Mesenchymal stem cell (in vitro differentiated cells and primary cell): Measurements from ENCODE around the gene TNFAIP3.
"Not testable (repeated sequence)": the region's sequence is repeated elsewhere in the genome, so short reads cannot be mapped to it uniquely, and the experiment has no call there.

ENCODE experiments used
- DNase-seq: peaks from one replicate; pipeline ENCODE4 v3.0.0-alpha.2; 2013
- H2AFZ ChIP-seq: one replicate; pipeline ENCODE4 v1.6.1; 2013; ENCODE audit warnings: low read depth, mild to moderate bottlenecking, control low read depth, inconsistent platforms, low read length, moderate library complexity
- H2AK5ac ChIP-seq: 2 replicates; pipeline ENCODE4 v1.6.1; 2013; ENCODE audit warnings: low read length, moderate library complexity, mild to moderate bottlenecking, inconsistent platforms; ENCODE audit not compliant: severe bottlenecking
- H2BK120ac ChIP-seq: one replicate; pipeline ENCODE4 v1.6.1; 2013; ENCODE audit warnings: low read depth, mild to moderate bottlenecking, inconsistent platforms, low read length, moderate library complexity
- H2BK12ac ChIP-seq, 2 experiments: one replicate each; pipeline ENCODE4 v1.6.1; 2013; ENCODE audit warnings: inconsistent platforms in 2 of 2, low read length in 2 of 2, mild to moderate bottlenecking in 2 of 2, moderate library complexity in 2 of 2, control low read depth in 1 of 2
- H2BK15ac ChIP-seq: one replicate; pipeline ENCODE4 v1.6.1; 2013; ENCODE audit warnings: mild to moderate bottlenecking, low read depth, inconsistent platforms; ENCODE audit not compliant: poor library complexity, severe bottlenecking
- H2BK5ac ChIP-seq: 2 replicates; pipeline ENCODE4 v1.6.1; 2013; ENCODE audit warnings: low read depth, mild to moderate bottlenecking, low read length, control low read depth, inconsistent platforms; ENCODE audit not compliant: poor library complexity, severe bottlenecking
- H3K14ac ChIP-seq, 2 experiments: one replicate each; pipeline ENCODE4 v1.6.1; 2013; ENCODE audit warnings: inconsistent platforms in 2 of 2, low read length in 2 of 2, control low read depth in 1 of 2, mild to moderate bottlenecking in 1 of 2, moderate library complexity in 1 of 2
- H3K18ac ChIP-seq, 2 experiments: one replicate each; pipeline ENCODE4 v1.6.1; 2013; ENCODE audit warnings: inconsistent platforms in 2 of 2, low read length in 2 of 2, control low read depth in 1 of 2, low read depth in 1 of 2, mild to moderate bottlenecking in 1 of 2
- H3K23ac ChIP-seq, 2 experiments: one replicate each; pipeline ENCODE4 v1.6.1; 2013; ENCODE audit warnings: inconsistent platforms in 2 of 2, low read length in 2 of 2, mild to moderate bottlenecking in 2 of 2, moderate library complexity in 2 of 2, control low read depth in 1 of 2
- H3K27ac ChIP-seq: 2 replicates; pipeline ENCODE4 v1.5.1; 2013; ENCODE audit warnings: mild to moderate bottlenecking, moderate library complexity, low read length, control low read depth, inconsistent platforms; ENCODE audit not compliant: poor library complexity, severe bottlenecking
- H3K27me3 ChIP-seq, 2 experiments: 2 replicates each; pipeline versions ENCODE4 v1.6.1 to v1.7.0; 2013; ENCODE audit warnings: low read length in 2 of 2, mild to moderate bottlenecking in 2 of 2, moderate library complexity in 2 of 2, control low read depth in 1 of 2, inconsistent platforms in 1 of 2; ENCODE audit not compliant: control insufficient read depth in 1 of 2, insufficient read depth in 1 of 2
- H3K36me3 ChIP-seq, 2 experiments: 2 replicates each; pipeline versions ENCODE4 v1.6.1 to v1.7.0; 2013; ENCODE audit warnings: low read length in 2 of 2, control low read depth in 1 of 2, inconsistent platforms in 1 of 2, low read depth in 1 of 2, mild to moderate bottlenecking in 1 of 2; ENCODE audit not compliant: insufficient read depth in 2 of 2, control insufficient read depth in 1 of 2
- H3K4ac ChIP-seq, 2 experiments: one replicate each; pipeline ENCODE4 v1.6.1; 2013; ENCODE audit warnings: inconsistent platforms in 2 of 2, low read length in 2 of 2, mild to moderate bottlenecking in 2 of 2, moderate library complexity in 2 of 2, control low read depth in 1 of 2, low read depth in 1 of 2
- H3K4me1 ChIP-seq: 2 replicates; pipeline ENCODE4 v1.6.1; 2013; ENCODE audit warnings: low read depth, low read length, control low read depth; ENCODE audit not compliant: control insufficient read depth, insufficient read depth
- H3K4me2 ChIP-seq: 2 replicates; pipeline ENCODE4 v1.6.1; 2013; ENCODE audit warnings: low read length, mild to moderate bottlenecking, inconsistent platforms; ENCODE audit not compliant: poor library complexity, severe bottlenecking
- H3K4me3 ChIP-seq, 2 experiments: 2 replicates each; pipeline versions ENCODE4 v1.5.1 to v1.7.0; 2013; ENCODE audit warnings: low read length in 2 of 2, mild to moderate bottlenecking in 2 of 2, control low read depth in 1 of 2, low read depth in 1 of 2; ENCODE audit not compliant: insufficient read depth in 1 of 2
- H3K79me1 ChIP-seq: replicated peaks from 2 replicates; pipeline ENCODE4 v1.6.1; 2013; ENCODE audit warnings: mild to moderate bottlenecking, control low read depth, low read length, inconsistent platforms; ENCODE audit not compliant: poor library complexity, severe bottlenecking
- H3K9ac ChIP-seq: 2 replicates; pipeline ENCODE4 v1.7.0; 2013; ENCODE audit warnings: mild to moderate bottlenecking, low read length, moderate library complexity
- H3K9me3 ChIP-seq: 2 replicates; pipeline ENCODE4 v1.7.0; 2013; ENCODE audit warnings: mild to moderate bottlenecking, low read length; ENCODE audit not compliant: control insufficient read depth
- H4K8ac ChIP-seq: one replicate; pipeline ENCODE4 v1.6.1; 2013; ENCODE audit warnings: inconsistent platforms, mild to moderate bottlenecking, low read length, moderate library complexity
- H4K91ac ChIP-seq: one replicate; pipeline ENCODE4 v1.6.1; 2013; ENCODE audit warnings: mild to moderate bottlenecking, low read length, inconsistent platforms
- WGBS: methylation state at CpG from one replicate; pipeline ENCODE4 v1.1.7; 2013; ENCODE audit warnings: mixed read lengths; 5-methylcytosine and 5-hydroxymethylcytosine counted together

The TNFAIP3 gene

DNA sequence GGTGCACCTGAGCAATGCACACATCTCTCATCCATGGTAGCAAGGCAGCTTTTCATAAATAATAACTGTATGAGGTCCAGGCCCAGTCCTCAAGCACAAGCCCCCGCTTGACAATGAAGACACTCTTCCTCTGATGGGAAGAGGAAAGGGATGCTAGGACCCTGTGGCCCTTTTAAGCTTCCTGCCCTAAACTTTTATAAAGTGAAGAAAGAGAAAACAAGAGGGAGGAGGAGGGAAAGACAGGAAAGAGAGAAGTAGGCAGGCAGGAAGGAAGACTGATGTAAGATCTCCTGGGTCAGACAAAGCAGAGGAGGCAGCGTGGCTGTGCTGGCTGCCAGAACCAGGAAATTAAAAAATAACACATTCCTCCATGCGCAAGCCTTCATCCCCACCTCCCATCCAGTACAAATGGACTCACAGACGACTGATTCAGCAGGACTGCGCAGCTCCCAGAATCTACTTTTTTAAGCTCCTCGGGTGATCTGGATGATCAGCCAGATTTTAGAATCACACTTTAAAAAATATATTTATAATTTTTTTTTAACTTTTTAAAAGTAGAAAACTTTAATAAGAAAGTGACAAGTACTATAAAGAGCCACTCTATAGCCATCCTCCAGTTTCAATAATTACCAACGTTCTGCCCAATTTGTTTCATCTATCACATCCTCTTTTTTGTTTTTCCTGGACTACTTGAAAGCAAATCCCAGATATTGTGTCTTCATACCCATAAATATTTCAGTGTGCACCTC lies 16.5 kb downstream of the TNFAIP3 start:
- 88% methylated on average over 6 of the region's 7 CpGs for WGBS
- no peak overlapping the region for H3K4me2 ChIP-seq
- peaks cover 27 to 33% of the 10 kb centered on the region in 2 experiments for H3K36me3 ChIP-seq
- H2BK120ac ChIP-seq = no peak overlapping the region
- no peak overlapping the region for H3K14ac ChIP-seq
- no peak overlapping the region for H2AFZ ChIP-seq
- no peak overlapping the region for H3K4me3 ChIP-seq
- no peak overlapping the region for H3K18ac ChIP-seq
- no peak overlapping the region for H4K91ac ChIP-seq
- no peak overlapping the region for H2AK5ac ChIP-seq
- H2BK12ac ChIP-seq = no peak overlapping the region
- peaks cover 2% of the 10 kb centered on the region for H3K79me1 ChIP-seq
- H2BK5ac ChIP-seq = no peak overlapping the region
- H3K4me1 ChIP-seq = peaks cover 6% of the 10 kb centered on the region
- H4K8ac ChIP-seq = no peak overlapping the region
- H2BK15ac ChIP-seq = no peak overlapping the region
- H3K23ac ChIP-seq = no peak overlapping the region
- H3K9ac ChIP-seq = peak overlapping the region; percentile 19
- DNase-seq = peak; percentile 23
- no peaks in the 10 kb centered on the region for H3K9me3 ChIP-seq
- no peaks in the 10 kb centered on the region for H3K27me3 ChIP-seq
- no peak overlapping the region for H3K27ac ChIP-seq
- no peak overlapping the region for H3K4ac ChIP-seq

DNA sequence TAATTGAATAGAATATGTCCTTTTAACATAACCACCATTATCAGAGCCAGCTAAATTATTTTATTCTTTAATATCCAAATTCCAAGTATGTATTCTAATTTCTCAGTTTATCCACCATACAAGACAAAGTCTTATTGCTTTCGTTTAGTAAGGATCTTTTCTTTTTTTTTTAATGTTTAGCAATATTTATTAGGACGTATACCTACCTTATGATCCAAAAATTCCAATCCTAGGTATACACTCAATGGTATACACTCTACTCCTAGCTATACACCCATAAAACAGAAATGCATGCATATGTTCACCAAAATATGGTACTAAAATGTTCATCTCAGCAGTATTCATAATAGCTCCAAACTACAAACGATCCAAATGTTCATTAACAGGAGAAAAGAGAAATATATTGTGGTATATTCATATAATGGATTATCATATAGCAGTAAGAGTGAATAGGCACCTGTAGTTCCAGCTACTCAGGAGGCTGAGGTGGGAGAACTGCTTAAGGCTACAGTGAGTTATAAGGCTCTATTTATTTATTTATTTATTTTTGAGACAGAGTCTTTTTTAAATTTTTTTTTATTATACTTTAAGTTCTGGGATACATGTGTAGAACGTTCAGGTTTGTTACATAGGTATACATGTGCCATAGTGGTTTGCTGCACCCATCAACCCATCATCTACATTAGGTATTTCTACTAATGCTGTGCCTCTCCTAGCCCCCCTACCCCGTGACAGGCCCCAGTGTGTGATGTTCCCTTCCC lies 17.3 kb downstream of the TNFAIP3 start:
- H4K91ac ChIP-seq = no peak overlapping the region
- H3K79me1 ChIP-seq = no peaks in the 10 kb centered on the region
- no peak overlapping the region for H2BK5ac ChIP-seq
- H2BK12ac ChIP-seq = no peak overlapping the region
- H3K27me3 ChIP-seq = no peaks in the 10 kb centered on the region
- no peaks in the 10 kb centered on the region for H3K9me3 ChIP-seq
- DNase-seq = no peak
- H2AFZ ChIP-seq = no peak overlapping the region
- H3K9ac ChIP-seq = no peak overlapping the region
- H2BK120ac ChIP-seq = no peak overlapping the region
- H2BK15ac ChIP-seq = no peak overlapping the region
- no peak overlapping the region for H3K27ac ChIP-seq
- no peak overlapping the region for H4K8ac ChIP-seq
- H3K14ac ChIP-seq = no peak overlapping the region
- H3K36me3 ChIP-seq = peaks cover 19 to 25% of the 10 kb centered on the region in 2 experiments
- H3K4me2 ChIP-seq = no peak overlapping the region
- H3K4me3 ChIP-seq = no peak overlapping the region
- WGBS = 69% methylated on average over 2 of the region's 5 CpGs
- H3K4ac ChIP-seq = no peak overlapping the region
- no peak overlapping the region for H3K18ac ChIP-seq
- H2AK5ac ChIP-seq = no peak overlapping the region
- H3K4me1 ChIP-seq = peaks cover under 1% of the 10 kb centered on the region
- H3K23ac ChIP-seq = no peak overlapping the region

DNA sequence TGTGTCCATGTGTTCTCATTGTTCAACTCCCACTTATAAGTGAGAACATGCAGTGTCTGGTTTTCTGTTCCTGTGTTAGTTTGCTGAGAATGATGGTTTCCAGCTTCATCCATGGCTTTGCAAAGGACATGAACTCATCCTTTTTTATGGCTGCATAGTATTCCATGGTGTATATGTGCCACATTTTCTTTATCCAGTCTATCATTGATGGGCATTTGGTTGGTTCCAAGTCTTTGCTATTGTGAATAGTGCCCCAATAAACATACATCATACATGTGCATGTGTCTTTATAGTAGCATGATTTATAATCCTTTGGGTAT lies 17.8 kb downstream of the TNFAIP3 start:
- not testable (repeated sequence) for H2AFZ ChIP-seq, H3K23ac ChIP-seq, H3K4ac ChIP-seq, H3K9me3 ChIP-seq, H3K4me2 ChIP-seq, H3K27ac ChIP-seq, H2AK5ac ChIP-seq, H4K8ac ChIP-seq, H2BK120ac ChIP-seq, H2BK12ac ChIP-seq, DNase-seq, H4K91ac ChIP-seq, H2BK15ac ChIP-seq, H3K4me3 ChIP-seq, H3K18ac ChIP-seq, H3K27me3 ChIP-seq, H3K79me1 ChIP-seq, H3K14ac ChIP-seq, H3K4me1 ChIP-seq, H3K9ac ChIP-seq, H2BK5ac ChIP-seq
- H3K36me3 ChIP-seq = peaks cover 17 to 20% of the 10 kb centered on the region in 2 experiments

DNA sequence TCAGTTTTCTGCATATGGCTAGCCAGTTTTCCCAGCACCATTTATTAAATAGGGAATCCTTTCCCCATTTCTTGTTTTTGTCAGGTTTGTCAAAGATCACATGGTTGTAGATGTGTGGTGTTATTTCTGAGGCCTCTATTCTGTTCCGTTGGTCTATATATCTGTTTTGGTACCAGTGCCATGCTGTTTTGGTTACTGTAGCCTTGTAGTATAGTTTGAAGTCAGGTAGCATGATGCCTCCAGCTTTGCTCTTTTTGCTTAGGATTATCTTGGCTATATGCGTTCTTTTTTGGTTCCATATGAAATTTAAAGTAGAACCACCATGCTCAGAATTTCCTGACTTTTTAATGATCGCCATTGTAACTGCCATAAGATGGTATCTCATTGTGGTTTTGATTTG lies 19.2 kb downstream of the TNFAIP3 start:
- not testable (repeated sequence) for H3K4ac ChIP-seq, H3K27ac ChIP-seq, H4K91ac ChIP-seq, H2BK12ac ChIP-seq, H3K4me1 ChIP-seq, H3K18ac ChIP-seq, H3K14ac ChIP-seq, H3K27me3 ChIP-seq, H2AK5ac ChIP-seq, H3K4me2 ChIP-seq, H3K23ac ChIP-seq, H2BK5ac ChIP-seq, H3K36me3 ChIP-seq, H3K4me3 ChIP-seq, DNase-seq, H2BK120ac ChIP-seq, H3K9ac ChIP-seq, H3K9me3 ChIP-seq, H4K8ac ChIP-seq, H3K79me1 ChIP-seq, H2BK15ac ChIP-seq, H2AFZ ChIP-seq
- WGBS = 96% methylated on average over 3 of the region's 3 CpGs
